HEK293 (cell line): Measurements from ENCODE around the gene PDE4A.

Source experiments
- ZNF18 ChIP-seq: fragments of 450-650 bp; formaldehyde crosslinking; IDR thresholded peaks from 2 replicates; pipeline ENCODE4 v1.5.1; 2016; ENCODE audit warnings: missing biosample characterization, missing genetic modification characterization
- ZNF629 ChIP-seq: fragments of 450-650 bp; formaldehyde crosslinking; IDR thresholded peaks from 2 replicates; pipeline ENCODE4 v1.5.1; 2017; ENCODE audit warnings: missing biosample characterization, missing genetic modification characterization
- TF ChIP-seq, protein P1 (sequence below): fragments of 450-650 bp; formaldehyde crosslinking; conservative IDR thresholded peaks from 2 replicates; pipeline ENCODE4 v1.5.1; 2016; ENCODE audit warnings: low read depth, missing biosample characterization, missing genetic modification characterization
- TF ChIP-seq, protein P2 (sequence below): fragments of 450-650 bp; formaldehyde crosslinking; IDR thresholded peaks from 2 replicates; pipeline ENCODE4 v1.5.1; 2016; ENCODE audit warnings: missing biosample characterization, missing genetic modification characterization

DNA sequence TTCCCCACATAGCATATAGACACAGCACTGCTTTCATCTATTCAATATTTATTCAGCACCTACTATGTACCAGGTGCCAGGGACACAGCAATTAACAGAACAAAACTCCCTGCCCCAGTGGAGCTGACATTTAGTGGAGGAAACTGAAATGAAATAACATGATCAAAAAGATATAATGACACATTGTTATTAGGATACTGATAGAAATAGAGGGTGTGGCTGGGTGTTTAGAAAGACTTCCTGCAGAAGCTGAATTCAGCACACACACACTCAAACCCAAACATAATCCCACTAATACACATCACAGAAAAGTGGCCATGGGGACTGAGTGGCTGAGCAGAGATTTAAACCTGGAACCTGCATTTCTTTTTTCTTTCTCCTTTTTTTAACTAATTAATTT, 13.2 kb upstream of the PDE4A start:
- TF ChIP-seq ZNF18 (tag by site-specific recombination) (no peak), ZNF629 (tag by site-specific recombination) (no peak)
- TF ChIP-seq, protein P1, sequence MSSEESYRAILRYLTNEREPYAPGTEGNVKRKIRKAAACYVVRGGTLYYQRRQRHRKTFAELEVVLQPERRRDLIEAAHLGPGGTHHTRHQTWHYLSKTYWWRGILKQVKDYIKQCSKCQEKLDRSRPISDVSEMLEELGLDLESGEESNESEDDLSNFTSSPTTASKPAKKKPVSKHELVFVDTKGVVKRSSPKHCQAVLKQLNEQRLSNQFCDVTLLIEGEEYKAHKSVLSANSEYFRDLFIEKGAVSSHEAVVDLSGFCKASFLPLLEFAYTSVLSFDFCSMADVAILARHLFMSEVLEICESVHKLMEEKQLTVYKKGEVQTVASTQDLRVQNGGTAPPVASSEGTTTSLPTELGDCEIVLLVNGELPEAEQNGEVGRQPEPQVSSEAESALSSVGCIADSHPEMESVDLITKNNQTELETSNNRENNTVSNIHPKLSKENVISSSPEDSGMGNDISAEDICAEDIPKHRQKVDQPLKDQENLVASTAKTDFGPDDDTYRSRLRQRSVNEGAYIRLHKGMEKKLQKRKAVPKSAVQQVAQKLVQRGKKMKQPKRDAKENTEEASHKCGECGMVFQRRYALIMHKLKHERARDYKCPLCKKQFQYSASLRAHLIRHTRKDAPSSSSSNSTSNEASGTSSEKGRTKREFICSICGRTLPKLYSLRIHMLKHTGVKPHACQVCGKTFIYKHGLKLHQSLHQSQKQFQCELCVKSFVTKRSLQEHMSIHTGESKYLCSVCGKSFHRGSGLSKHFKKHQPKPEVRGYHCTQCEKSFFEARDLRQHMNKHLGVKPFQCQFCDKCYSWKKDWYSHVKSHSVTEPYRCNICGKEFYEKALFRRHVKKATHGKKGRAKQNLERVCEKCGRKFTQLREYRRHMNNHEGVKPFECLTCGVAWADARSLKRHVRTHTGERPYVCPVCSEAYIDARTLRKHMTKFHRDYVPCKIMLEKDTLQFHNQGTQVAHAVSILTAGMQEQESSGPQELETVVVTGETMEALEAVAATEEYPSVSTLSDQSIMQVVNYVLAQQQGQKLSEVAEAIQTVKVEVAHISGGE (tag by site-specific recombination): no peak
- TF ChIP-seq, protein P2, sequence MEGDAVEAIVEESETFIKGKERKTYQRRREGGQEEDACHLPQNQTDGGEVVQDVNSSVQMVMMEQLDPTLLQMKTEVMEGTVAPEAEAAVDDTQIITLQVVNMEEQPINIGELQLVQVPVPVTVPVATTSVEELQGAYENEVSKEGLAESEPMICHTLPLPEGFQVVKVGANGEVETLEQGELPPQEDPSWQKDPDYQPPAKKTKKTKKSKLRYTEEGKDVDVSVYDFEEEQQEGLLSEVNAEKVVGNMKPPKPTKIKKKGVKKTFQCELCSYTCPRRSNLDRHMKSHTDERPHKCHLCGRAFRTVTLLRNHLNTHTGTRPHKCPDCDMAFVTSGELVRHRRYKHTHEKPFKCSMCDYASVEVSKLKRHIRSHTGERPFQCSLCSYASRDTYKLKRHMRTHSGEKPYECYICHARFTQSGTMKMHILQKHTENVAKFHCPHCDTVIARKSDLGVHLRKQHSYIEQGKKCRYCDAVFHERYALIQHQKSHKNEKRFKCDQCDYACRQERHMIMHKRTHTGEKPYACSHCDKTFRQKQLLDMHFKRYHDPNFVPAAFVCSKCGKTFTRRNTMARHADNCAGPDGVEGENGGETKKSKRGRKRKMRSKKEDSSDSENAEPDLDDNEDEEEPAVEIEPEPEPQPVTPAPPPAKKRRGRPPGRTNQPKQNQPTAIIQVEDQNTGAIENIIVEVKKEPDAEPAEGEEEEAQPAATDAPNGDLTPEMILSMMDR (tag by site-specific recombination): no peak
